Adrenal gland (tissue), 5 donors: ENCODE data around the gene SLC25A47.

Source experiments
- CTCF ChIP-seq, 6 experiments: fragments of 450-650 bp in 4 of 6; fragments of 200-600 bp in 2 of 6; sonication (generic) in 1 of 6; IDR thresholded peaks; 1 replicate in 5 of 6; 2 replicates in 1 of 6; pipeline versions ENCODE4 v1.5.1 to v1.8.0; 2016 to 2021; ENCODE audit warnings: antibody characterized with exemption in 6 of 6, mild to moderate bottlenecking in 2 of 6, moderate library complexity in 1 of 6
- POLR2A ChIP-seq, 2 donors: fragments of 450-650 bp; IDR thresholded peaks; one replicate each; pipeline ENCODE4 v1.6.1; 2017; ENCODE audit warnings: antibody characterized with exemption in 2 of 2, mild to moderate bottlenecking in 2 of 2, moderate library complexity in 1 of 2
- donor health status: DM: no; HTN: no; CAD: no.

DNA sequence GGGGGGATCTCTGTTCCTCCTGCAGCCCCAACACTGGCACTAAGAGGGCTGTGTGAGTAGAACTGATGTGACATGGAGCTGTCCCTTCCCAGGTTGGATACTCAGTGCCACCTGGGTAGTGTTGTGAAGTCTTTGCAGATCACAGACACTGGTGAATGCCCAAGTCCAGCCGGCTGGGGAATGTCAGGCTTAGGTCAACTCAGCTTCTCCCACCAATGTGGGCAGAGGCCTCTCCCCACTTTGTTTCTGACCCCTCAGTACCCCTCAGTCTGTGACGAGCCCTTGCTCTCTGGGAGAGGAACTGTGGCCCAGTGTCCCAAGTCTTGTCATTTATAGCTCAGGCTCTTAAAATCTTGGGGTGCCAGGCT, 28.2 kb upstream of the SLC25A47 start:
- TF ChIP-seq POLR2A (IDR thresholded peaks at IDR 0.05) (no peak), CTCF (IDR thresholded peaks at IDR 0.05) (no peak)
